K562 (cell line): Measurements from ENCODE around the gene EFEMP2.
A peak's percentile ranks its signal among the peaks of the same experiment; 100 is the strongest.

ENCODE experiments used
- DPF2 ChIP-seq: fragments of 450-650 bp; IDR thresholded peaks from 2 replicates; pipeline ENCODE4 v1.6.1; 2016
- ESRRA ChIP-seq: fragments of 450-650 bp; IDR thresholded peaks from 2 replicates; pipeline ENCODE4 v1.6.1; 2014; ENCODE audit warnings: low read depth, mild to moderate bottlenecking, moderate library complexity, borderline replicate concordance
- FOXJ3 ChIP-seq: sonication (generic); formaldehyde crosslinking; IDR thresholded peaks from 2 replicates; pipeline ENCODE4 v1.4.0; 2020; ENCODE audit warnings: mild to moderate bottlenecking, missing genetic modification reagents
- HNRNPH1 ChIP-seq: fragments of 200-400 bp; formaldehyde crosslinking; optimal IDR thresholded peaks from 2 replicates; pipeline ENCODE3; 2017; ENCODE audit warnings: low read depth, mild to moderate bottlenecking, low read length, moderate library complexity
- POLR2A ChIP-seq: fragments of 450-650 bp; conservative IDR thresholded peaks from 2 replicates; pipeline ENCODE4 v1.6.1; 2016
- POLR2G ChIP-seq: fragments of 200-400 bp; formaldehyde crosslinking; IDR thresholded peaks from 2 replicates; pipeline ENCODE4 v1.6.1; 2017; ENCODE audit warnings: low read depth, mild to moderate bottlenecking, antibody characterized with exemption, low read length, moderate library complexity
- PYGO2 ChIP-seq: fragments of 450-650 bp; IDR thresholded peaks from 2 replicates; pipeline ENCODE4 v1.6.1; 2016; ENCODE audit warnings: mild to moderate bottlenecking, missing genetic modification characterization, moderate library complexity, missing compliant biosample characterization
- RFX5 ChIP-seq: IDR thresholded peaks from 2 replicates; pipeline ENCODE4 v1.6.1; 2011; ENCODE audit warnings: low read depth, mild to moderate bottlenecking, improper control_type of control experiment, low read length
- ZFP36 ChIP-seq: fragments of 150-350 bp; IDR thresholded peaks from 2 replicates; pipeline ENCODE4 v1.6.1; 2018; ENCODE audit warnings: low read length, low read depth; ENCODE audit not compliant: partially characterized antibody
- TF ChIP-seq, protein P1 (sequence below): fragments of 450-650 bp; IDR thresholded peaks from 2 replicates; pipeline ENCODE4 v1.6.1; 2018; ENCODE audit not compliant: partially characterized antibody
- TF ChIP-seq, protein P2 (sequence below): sonication (generic); formaldehyde crosslinking; IDR thresholded peaks from 2 replicates; pipeline ENCODE4 v1.8.1; 2023; ENCODE audit warnings: mild to moderate bottlenecking, missing genetic modification reagents, moderate library complexity

DNA sequence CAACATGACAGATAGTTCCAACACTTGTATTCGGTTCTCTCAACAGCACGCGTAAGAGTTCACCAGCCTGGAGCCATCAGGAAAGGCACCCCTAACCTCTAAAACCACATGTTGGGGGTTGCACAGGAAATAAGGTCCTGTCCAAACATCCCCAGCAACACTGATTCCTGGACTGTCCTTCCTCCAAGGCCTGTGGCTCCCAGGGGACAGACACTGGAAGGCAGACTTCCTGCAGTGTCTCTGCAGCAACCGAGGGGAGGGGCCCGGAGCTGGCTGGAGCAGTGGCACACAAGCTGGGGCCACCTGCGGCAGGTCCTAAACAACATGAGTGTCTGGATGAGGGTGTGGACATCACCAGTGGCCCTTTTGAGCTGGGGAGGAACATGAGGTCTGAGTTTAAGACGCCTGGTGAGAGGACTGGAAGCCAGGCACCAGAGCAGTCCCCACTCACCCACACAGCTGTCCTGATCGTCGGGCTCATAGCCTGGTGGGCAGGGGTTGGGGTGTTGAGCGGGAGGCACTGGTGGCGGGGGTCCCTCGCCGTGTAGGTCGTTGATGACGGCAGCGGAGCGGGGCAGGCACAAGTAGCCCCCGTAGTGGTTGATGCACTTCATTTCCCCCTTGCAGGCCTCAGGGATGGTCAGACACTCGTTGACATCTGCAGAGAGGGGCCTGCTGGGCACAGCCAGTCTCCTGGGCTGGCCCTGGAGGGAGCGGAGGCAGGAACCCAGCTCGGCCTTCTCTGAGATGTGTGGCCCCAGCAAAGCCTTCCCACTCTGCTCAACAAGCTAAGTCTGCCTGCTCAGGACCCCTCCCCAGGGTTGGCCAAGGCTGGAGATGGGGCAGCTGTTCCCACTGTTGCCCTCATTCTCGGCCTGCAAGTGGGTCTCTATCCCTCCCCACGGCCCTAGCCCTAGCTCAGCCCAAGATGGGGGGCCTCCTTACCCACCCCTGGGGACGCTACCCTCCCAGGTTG lies 1.6 kb downstream of the EFEMP2 start:
- TF ChIP-seq PYGO2: no peak
- TF ChIP-seq, protein P1, sequence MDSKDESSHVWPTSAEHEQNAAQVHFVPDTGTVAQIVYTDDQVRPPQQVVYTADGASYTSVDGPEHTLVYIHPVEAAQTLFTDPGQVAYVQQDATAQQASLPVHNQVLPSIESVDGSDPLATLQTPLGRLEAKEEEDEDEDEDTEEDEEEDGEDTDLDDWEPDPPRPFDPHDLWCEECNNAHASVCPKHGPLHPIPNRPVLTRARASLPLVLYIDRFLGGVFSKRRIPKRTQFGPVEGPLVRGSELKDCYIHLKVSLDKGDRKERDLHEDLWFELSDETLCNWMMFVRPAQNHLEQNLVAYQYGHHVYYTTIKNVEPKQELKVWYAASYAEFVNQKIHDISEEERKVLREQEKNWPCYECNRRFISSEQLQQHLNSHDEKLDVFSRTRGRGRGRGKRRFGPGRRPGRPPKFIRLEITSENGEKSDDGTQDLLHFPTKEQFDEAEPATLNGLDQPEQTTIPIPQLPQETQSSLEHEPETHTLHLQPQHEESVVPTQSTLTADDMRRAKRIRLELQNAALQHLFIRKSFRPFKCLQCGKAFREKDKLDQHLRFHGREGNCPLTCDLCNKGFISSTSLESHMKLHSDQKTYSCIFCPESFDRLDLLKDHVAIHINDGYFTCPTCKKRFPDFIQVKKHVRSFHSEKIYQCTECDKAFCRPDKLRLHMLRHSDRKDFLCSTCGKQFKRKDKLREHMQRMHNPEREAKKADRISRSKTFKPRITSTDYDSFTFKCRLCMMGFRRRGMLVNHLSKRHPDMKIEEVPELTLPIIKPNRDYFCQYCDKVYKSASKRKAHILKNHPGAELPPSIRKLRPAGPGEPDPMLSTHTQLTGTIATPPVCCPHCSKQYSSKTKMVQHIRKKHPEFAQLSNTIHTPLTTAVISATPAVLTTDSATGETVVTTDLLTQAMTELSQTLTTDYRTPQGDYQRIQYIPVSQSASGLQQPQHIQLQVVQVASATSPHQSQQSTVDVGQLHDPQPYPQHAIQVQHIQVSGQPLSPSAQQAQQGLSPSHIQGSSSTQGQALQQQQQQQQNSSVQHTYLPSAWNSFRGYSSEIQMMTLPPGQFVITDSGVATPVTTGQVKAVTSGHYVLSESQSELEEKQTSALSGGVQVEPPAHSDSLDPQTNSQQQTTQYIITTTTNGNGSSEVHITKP: no peak
- TF ChIP-seq HNRNPH1: no peak
- no peak for TF ChIP-seq ESRRA
- TF ChIP-seq FOXJ3 (CRISPR knock-in tag): no peak
- TF ChIP-seq POLR2G: peak; percentile 45; the same call in 1 of the 2 replicates
- TF ChIP-seq RFX5: no peak
- TF ChIP-seq ZFP36: no peak
- TF ChIP-seq DPF2: no peak
- no peak for TF ChIP-seq POLR2A
- TF ChIP-seq, protein P2, sequence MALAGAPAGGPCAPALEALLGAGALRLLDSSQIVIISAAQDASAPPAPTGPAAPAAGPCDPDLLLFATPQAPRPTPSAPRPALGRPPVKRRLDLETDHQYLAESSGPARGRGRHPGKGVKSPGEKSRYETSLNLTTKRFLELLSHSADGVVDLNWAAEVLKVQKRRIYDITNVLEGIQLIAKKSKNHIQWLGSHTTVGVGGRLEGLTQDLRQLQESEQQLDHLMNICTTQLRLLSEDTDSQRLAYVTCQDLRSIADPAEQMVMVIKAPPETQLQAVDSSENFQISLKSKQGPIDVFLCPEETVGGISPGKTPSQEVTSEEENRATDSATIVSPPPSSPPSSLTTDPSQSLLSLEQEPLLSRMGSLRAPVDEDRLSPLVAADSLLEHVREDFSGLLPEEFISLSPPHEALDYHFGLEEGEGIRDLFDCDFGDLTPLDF (CRISPR knock-in tag): no peak
